ENCODE measurements around the gene CNIH1. TPM values are rescaled to one million over a fixed set of nuclear protein-coding genes. Genes with fewer than 3 reads are reported as not detected.

Gene CNIH1
- total RNA-seq, 1 donor from 2014 or later, result 173 TPM

DNA sequence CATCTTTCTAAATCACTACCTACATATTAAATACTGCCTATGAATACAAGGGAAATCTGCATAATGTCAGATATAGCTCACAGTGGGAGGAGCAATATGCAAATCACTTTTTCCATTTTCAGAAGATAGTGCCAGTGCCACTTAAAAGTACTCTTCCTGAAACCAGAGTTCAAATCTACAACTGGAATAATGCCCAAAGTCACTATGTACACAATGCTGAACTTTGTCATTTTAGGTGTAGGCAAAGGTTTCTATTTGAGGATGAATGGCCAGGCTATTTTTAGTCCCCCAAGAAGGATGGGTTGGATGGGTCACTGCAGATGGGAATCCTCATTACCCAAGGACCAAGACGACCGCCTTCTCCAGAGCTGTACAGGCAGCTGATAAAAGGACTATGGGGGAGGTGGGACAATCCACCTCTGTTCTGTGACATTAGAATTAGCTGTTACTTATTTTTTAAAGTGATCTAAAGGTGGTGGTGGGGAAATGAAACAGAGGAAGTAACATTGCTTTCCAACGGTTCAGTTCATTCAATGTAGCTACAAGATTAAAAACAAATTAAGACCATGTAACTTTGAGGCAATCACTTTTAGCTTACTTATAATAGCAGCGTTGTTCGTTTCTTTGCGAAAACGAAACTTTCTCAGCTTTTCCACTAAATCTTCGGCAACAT is 42.0 kb upstream of the CNIH1 start:
- H3K4me1 ChIP-seq, result peaks cover 0 to 15% of the 10 kb centered on the region in 2 donors
- DNase-seq (ENCODE audit: low spot score in 2 of 2), result no peak

DNA sequence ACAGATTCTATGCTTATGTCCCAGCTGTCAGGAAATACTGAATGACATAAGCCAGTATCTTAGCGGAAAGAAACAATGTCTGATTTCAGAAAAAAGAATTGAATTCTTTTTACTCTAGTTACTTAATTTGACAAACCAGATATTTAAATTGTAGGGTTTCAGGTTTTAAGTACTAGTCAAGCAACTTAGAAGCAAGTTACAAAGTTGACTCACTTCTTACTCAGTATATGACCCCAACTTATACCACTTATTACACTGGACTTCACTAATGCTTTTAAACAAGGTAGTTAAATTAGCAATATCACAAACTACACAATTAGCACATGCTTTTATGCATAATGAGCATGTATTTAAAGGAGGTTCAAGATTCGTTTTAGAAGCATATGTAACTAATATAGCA is 40.5 kb upstream of the CNIH1 start:
- Histone ChIP-seq H3K9me3 (no peaks in the 10 kb centered on the region), H3K36me3 (peaks cover 6 to 26% of the 10 kb centered on the region in 2 donors), H3K4me3 (no peak overlapping the region), H3K27me3 (no peaks in the 10 kb centered on the region), H3K27ac (no peak overlapping the region), H3K4me1 (peaks cover 0 to 10% of the 10 kb centered on the region in 2 donors)
- TF ChIP-seq, protein P1, sequence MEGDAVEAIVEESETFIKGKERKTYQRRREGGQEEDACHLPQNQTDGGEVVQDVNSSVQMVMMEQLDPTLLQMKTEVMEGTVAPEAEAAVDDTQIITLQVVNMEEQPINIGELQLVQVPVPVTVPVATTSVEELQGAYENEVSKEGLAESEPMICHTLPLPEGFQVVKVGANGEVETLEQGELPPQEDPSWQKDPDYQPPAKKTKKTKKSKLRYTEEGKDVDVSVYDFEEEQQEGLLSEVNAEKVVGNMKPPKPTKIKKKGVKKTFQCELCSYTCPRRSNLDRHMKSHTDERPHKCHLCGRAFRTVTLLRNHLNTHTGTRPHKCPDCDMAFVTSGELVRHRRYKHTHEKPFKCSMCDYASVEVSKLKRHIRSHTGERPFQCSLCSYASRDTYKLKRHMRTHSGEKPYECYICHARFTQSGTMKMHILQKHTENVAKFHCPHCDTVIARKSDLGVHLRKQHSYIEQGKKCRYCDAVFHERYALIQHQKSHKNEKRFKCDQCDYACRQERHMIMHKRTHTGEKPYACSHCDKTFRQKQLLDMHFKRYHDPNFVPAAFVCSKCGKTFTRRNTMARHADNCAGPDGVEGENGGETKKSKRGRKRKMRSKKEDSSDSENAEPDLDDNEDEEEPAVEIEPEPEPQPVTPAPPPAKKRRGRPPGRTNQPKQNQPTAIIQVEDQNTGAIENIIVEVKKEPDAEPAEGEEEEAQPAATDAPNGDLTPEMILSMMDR (IDR thresholded peaks at IDR 0.05), result no peak
- DNase-seq (ENCODE audit: low spot score in 2 of 2), result no peak
- intact Hi-C loops (cut with DNase I), result no loop called here

More for the DNA sequence above, 42.0 kb upstream of the CNIH1 start:
- no peak overlapping the region for H3K4me3 ChIP-seq
- H3K27ac ChIP-seq, result no peak overlapping the region
- intact Hi-C loops (cut with DNase I), result no loop called here
- H3K36me3 ChIP-seq, result peaks cover 6 to 18% of the 10 kb centered on the region in 2 donors
- H3K9me3 ChIP-seq, result no peaks in the 10 kb centered on the region
- H3K27me3 ChIP-seq, result no peaks in the 10 kb centered on the region
- TF ChIP-seq, protein P1 (IDR thresholded peaks at IDR 0.05), result no peak

DNA sequence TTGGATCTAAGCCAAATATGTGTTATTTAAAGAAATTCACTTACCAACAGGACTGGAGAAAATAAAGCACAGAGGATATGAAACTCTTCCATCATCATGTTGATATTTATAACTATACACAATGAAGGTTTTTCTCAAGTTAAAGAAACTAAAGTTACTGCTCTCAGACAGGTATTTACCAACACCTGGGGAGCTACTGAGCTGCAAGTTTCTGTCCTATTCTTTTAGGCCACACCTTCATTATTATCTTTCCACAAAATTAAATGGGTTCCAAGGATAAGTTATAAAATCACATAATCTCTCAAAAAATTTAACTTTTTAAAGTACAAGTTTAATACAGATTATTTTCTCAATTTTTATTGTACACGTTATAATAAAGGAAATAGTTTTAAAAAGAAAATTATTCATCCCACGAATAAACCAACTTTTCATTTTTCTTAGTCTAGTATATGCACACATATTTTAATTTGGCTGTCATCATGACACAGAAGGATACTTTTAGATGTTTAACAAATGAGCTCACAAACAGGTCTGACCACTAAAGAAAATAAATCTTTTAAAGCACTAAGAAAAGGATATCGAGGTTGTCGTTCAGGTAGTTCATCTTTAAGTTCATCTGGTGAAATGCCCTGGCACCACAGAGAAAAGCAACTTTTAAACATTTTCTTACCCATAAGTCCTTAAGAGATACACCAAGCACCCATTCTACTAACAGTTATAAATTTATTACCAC is 39.8 kb upstream of the CNIH1 start:
- H3K4me1 ChIP-seq, result peaks cover 0 to 7% of the 10 kb centered on the region in 2 donors
- no peak for DNase-seq (ENCODE audit: low spot score in 2 of 2)
- peaks cover 6 to 26% of the 10 kb centered on the region in 2 donors for H3K36me3 ChIP-seq
- intact Hi-C loops (cut with DNase I), result no loop called here
- no peak overlapping the region for H3K4me3 ChIP-seq
- TF ChIP-seq, protein P1 (IDR thresholded peaks at IDR 0.05), result no peak
- H3K27me3 ChIP-seq, result no peaks in the 10 kb centered on the region
- H3K27ac ChIP-seq, result no peak overlapping the region
- H3K9me3 ChIP-seq, result no peaks in the 10 kb centered on the region

DNA sequence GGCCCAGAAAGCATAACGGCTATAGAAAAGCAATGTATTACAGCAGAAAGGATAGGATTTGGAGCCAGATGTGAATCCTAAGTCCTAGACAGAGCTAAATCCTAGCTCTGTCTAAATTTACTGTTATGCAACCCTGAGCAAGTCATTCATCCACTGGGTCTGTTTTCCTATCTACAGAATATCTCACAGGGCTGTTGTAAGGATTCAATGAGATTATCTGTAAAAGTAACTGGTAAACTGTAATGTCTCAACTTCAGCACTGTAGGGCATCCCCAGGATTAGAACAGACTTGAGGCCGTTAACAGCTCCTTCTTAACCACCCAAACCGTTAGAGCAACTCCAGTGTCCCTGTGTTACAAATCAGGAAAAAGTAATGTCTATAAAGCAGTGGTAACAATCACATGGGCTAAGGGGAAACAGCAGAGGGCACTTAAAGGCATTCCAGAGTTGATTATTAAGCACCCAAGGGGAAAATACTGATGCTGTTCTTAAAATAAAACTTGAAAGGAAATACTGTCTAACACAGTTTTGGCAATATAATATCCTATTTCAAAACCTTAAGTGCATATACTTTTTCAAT is 37.6 kb upstream of the CNIH1 start:
- H3K4me1 ChIP-seq, result peaks cover 0 to 3% of the 10 kb centered on the region in 2 donors
- no peak overlapping the region for H3K4me3 ChIP-seq
- H3K27ac ChIP-seq, result no peak overlapping the region
- DNase-seq (ENCODE audit: low spot score in 2 of 2), result no peak
- H3K36me3 ChIP-seq, result peaks cover 6 to 26% of the 10 kb centered on the region in 2 donors
- no peaks in the 10 kb centered on the region for H3K27me3 ChIP-seq
- intact Hi-C loops (cut with DNase I), result no loop called here
- TF ChIP-seq, protein P1 (IDR thresholded peaks at IDR 0.05), result no peak
- no peaks in the 10 kb centered on the region for H3K9me3 ChIP-seq

DNA sequence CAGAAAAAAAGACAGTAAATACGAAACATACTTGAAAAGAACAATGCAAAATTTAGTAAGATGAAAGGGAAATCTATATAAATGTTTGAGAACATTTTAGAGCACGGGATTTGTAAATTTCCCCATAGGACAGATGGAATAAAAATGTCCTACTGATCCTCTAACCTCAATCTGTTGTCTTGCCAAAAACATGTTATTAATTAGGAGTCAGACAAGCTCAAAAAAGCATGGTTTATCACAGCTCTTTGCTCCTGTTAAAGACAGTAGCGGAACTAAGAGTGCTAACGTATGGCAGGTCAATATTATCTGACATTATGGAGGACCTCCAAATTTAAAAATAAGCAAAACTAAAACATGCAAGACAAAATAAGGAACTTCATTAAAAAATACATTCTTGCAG is 34.7 kb upstream of the CNIH1 start:
- H3K36me3 ChIP-seq, result peaks cover 6 to 12% of the 10 kb centered on the region in 2 donors
- H3K27me3 ChIP-seq, result no peaks in the 10 kb centered on the region
- H3K27ac ChIP-seq, result no peak overlapping the region
- TF ChIP-seq, protein P1 (IDR thresholded peaks at IDR 0.05), result no peak
- no peak overlapping the region for H3K4me3 ChIP-seq
- intact Hi-C loops (cut with DNase I), result no loop called here
- H3K4me1 ChIP-seq, result peaks cover 0 to 3% of the 10 kb centered on the region in 2 donors
- DNase-seq (ENCODE audit: low spot score in 2 of 2), result no peak
- no peaks in the 10 kb centered on the region for H3K9me3 ChIP-seq

All from ascending aorta (tissue), 2 donors.